ENCODE data around the gene ACKR3. TPM values are rescaled to one million over a fixed set of nuclear protein-coding genes. Genes with fewer than 3 reads are reported as not detected.

The ACKR3 gene
- total RNA-seq, 1 experiment from 2014 or later, result 19.6 TPM

- Histone ChIP-seq H3K4me3 (no peak overlapping the region), H2AFZ (no peak overlapping the region), H3K79me2 (ENCODE audit: low read depth) (no peaks in the 10 kb centered on the region), H4K20me1 (ENCODE audit: insufficient read depth) (no peaks in the 10 kb centered on the region), H3K9me2 (ENCODE audit: insufficient read depth) (no peaks in the 10 kb centered on the region), H3K27ac (no peak overlapping the region), H3K4me2 (no peak overlapping the region), H3K4me1 (replicated peaks; ENCODE audit: insufficient read depth) (no peaks in the 10 kb centered on the region), H3F3A (ENCODE audit: insufficient read depth, low read depth) (no peaks in the 10 kb centered on the region), H3K9me3 (ENCODE audit: insufficient read depth, low read depth) (no peaks in the 10 kb centered on the region), H3K27me3 (ENCODE audit: insufficient read depth, low read depth) (peaks cover 59% of the 10 kb centered on the region), H3K36me3 (ENCODE audit: low read depth) (no peaks in the 10 kb centered on the region)
- TF ChIP-seq CTCF (conservative IDR thresholded peaks at IDR 0.05) (no peak), EZH2 (IDR thresholded peaks at IDR 0.05; ENCODE audit: low read depth) (no peak)
- no TSS peak for BruUV-seq (replicated peaks)
- CTCF ChIA-PET, result no interaction called here
- no peak for DNase-seq
- intact Hi-C loops (cut with micrococcal nuclease; ENCODE audit: unreplicated experiment), result no loop called here
- POLR2A ChIA-PET (ENCODE audit: unreplicated experiment), result no interaction called here
These were observed 21.9 kb upstream of the ACKR3 start for GRCh38 chr2:236547725-236548124.

GRCh38 chr2:236548179-236548921, 21.3 kb upstream of the ACKR3 start:
- no TSS peak for BruUV-seq (replicated peaks)
- Histone ChIP-seq H3F3A (ENCODE audit: insufficient read depth, low read depth) (no peaks in the 10 kb centered on the region), H3K36me3 (ENCODE audit: low read depth) (no peaks in the 10 kb centered on the region), H2AFZ (no peak overlapping the region), H3K4me2 (no peak overlapping the region), H3K9me3 (ENCODE audit: insufficient read depth, low read depth) (no peaks in the 10 kb centered on the region), H3K4me1 (replicated peaks; ENCODE audit: insufficient read depth) (no peaks in the 10 kb centered on the region), H3K27ac (no peak overlapping the region), H3K9me2 (ENCODE audit: insufficient read depth) (no peaks in the 10 kb centered on the region), H3K27me3 (ENCODE audit: insufficient read depth, low read depth) (peaks cover 59% of the 10 kb centered on the region), H4K20me1 (ENCODE audit: insufficient read depth) (no peaks in the 10 kb centered on the region), H3K4me3 (no peak overlapping the region), H3K79me2 (ENCODE audit: low read depth) (no peaks in the 10 kb centered on the region)
- ChIA-PET POLR2A (ENCODE audit: unreplicated experiment) (no interaction called here), CTCF (no interaction called here)
- intact Hi-C loops (cut with micrococcal nuclease; ENCODE audit: unreplicated experiment), result no loop called here
- TF ChIP-seq CTCF (conservative IDR thresholded peaks at IDR 0.05) (no peak), EZH2 (IDR thresholded peaks at IDR 0.05; ENCODE audit: low read depth) (no peak)
- DNase-seq, result no peak

DNA sequence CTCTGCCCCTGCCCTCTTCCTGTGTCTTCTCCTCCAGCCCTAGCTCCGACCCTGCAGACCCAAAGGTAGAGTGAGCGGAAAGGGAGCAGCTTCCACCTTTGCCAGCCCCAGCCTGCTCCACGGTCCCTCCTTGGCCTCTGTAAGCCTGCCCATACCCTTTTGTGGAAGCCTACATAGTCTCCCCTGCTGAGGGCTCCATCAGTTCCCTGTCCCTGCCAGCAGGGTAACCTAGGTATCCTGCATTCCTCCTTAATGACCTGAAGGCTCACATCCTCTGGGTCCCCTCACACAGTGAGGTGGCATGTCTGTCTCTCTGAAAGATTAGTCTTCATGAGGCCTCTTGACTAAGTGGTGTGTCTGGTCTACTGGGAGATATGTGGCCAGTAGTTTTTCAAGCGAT, 20.5 kb upstream of the ACKR3 start:
- no peaks in the 10 kb centered on the region for H3F3A ChIP-seq (ENCODE audit: insufficient read depth, low read depth)
- POLR2A ChIA-PET (ENCODE audit: unreplicated experiment), result no interaction called here
- no peak overlapping the region for H3K4me2 ChIP-seq
- no peaks in the 10 kb centered on the region for H3K36me3 ChIP-seq (ENCODE audit: low read depth)
- no peak overlapping the region for H3K27ac ChIP-seq
- peaks cover 62% of the 10 kb centered on the region for H3K27me3 ChIP-seq (ENCODE audit: insufficient read depth, low read depth)
- TF ChIP-seq CTCF (conservative IDR thresholded peaks at IDR 0.05), result no peak
- TF ChIP-seq EZH2 (IDR thresholded peaks at IDR 0.05; ENCODE audit: low read depth), result no peak
- no peak for DNase-seq
- no peak overlapping the region for H3K4me3 ChIP-seq
- no peaks in the 10 kb centered on the region for H3K9me2 ChIP-seq (ENCODE audit: insufficient read depth)
- H3K9me3 ChIP-seq (ENCODE audit: insufficient read depth, low read depth), result no peaks in the 10 kb centered on the region
- CTCF ChIA-PET, result no interaction called here
- intact Hi-C loops (cut with micrococcal nuclease; ENCODE audit: unreplicated experiment), result no loop called here
- H3K4me1 ChIP-seq (replicated peaks; ENCODE audit: insufficient read depth), result no peaks in the 10 kb centered on the region
- BruUV-seq (replicated peaks), result no TSS peak
- no peak overlapping the region for H2AFZ ChIP-seq
- no peaks in the 10 kb centered on the region for H3K79me2 ChIP-seq (ENCODE audit: low read depth)
- no peaks in the 10 kb centered on the region for H4K20me1 ChIP-seq (ENCODE audit: insufficient read depth)
